GM23338 (cell line): ENCODE data around the gene MRGPRE. TPM values are rescaled to one million over a fixed set of nuclear protein-coding genes. Genes with fewer than 3 reads are reported as not detected.

Source experiments
- ATAC-seq: fragments of 200-7000 bp; cut with Tn5 transposase; 3 replicates; pipeline ENCODE4 v1.9.1; 2020
- DNase-seq: peaks from one replicate; pipeline ENCODE4 v3.0.0-alpha.2; 2015; ENCODE audit warnings: low spot score
- H2AFZ ChIP-seq: fragments of 200-600 bp; sonication (generic); 2 replicates; pipeline ENCODE4 v1.8.0; 2016; ENCODE audit warnings: antibody characterized with exemption, mild to moderate bottlenecking, moderate library complexity
- H3F3A ChIP-seq: fragments of 200-600 bp; sonication (generic); replicated peaks from 2 replicates; pipeline ENCODE4 v1.8.0; 2017; ENCODE audit warnings: antibody characterized with exemption, mixed run types, low read depth
- H3K27ac ChIP-seq: fragments of 200-600 bp; sonication (generic); 2 replicates; pipeline ENCODE4 v1.6.1; 2016; ENCODE audit warnings: low read depth
- H3K27me3 ChIP-seq: fragments of 200-600 bp; sonication (generic); 2 replicates; pipeline ENCODE4 v1.8.0; 2016; ENCODE audit warnings: mild to moderate bottlenecking, mixed run types, moderate library complexity; ENCODE audit not compliant: insufficient read depth
- H3K36me3 ChIP-seq: fragments of 200-600 bp; sonication (generic); 2 replicates; pipeline ENCODE4 v1.8.0; 2016; ENCODE audit warnings: mild to moderate bottlenecking; ENCODE audit not compliant: insufficient read depth
- H3K4me1 ChIP-seq: fragments of 200-600 bp; sonication (generic); 2 replicates; pipeline ENCODE4 v1.8.0; 2016; ENCODE audit warnings: mild to moderate bottlenecking, moderate library complexity; ENCODE audit not compliant: insufficient read depth
- H3K4me2 ChIP-seq: fragments of 200-600 bp; sonication (generic); 2 replicates; pipeline ENCODE4 v1.7.1; 2017; ENCODE audit warnings: mixed run types
- H3K4me3 ChIP-seq: fragments of 200-600 bp; sonication (generic); 2 replicates; pipeline ENCODE4 v1.6.1; 2016; ENCODE audit warnings: mixed run types
- H3K79me2 ChIP-seq: fragments of 200-600 bp; sonication (generic); replicated peaks from 2 replicates; pipeline ENCODE4 v1.8.0; 2017; ENCODE audit warnings: mild to moderate bottlenecking; ENCODE audit not compliant: insufficient read depth
- H3K9me2 ChIP-seq: fragments of 200-600 bp; sonication (generic); 2 replicates; pipeline ENCODE4 v1.8.0; 2017; ENCODE audit not compliant: insufficient read depth
- H4K20me1 ChIP-seq: fragments of 200-600 bp; sonication (generic); replicated peaks from 2 replicates; pipeline ENCODE4 v1.8.0; 2017; ENCODE audit warnings: mild to moderate bottlenecking; ENCODE audit not compliant: insufficient read depth
- H3K27ac Mint-ChIP-seq: 2 replicates; pipeline ENCODE4 v1.8.0; 2020; ENCODE audit warnings: inconsistent platforms, mild to moderate bottlenecking, moderate library complexity, mixed read lengths
- H3K27me3 Mint-ChIP-seq: 3 replicates; pipeline ENCODE4 v1.8.0; 2022; ENCODE audit warnings: low read depth, mild to moderate bottlenecking, moderate library complexity, mixed read lengths, inconsistent platforms; ENCODE audit not compliant: insufficient read depth, poor library complexity
- H3K36me3 Mint-ChIP-seq: 3 replicates; pipeline ENCODE4 v1.8.0; 2021; ENCODE audit warnings: low read depth, mild to moderate bottlenecking, inconsistent platforms, moderate library complexity, mixed read lengths
- H3K4me1 Mint-ChIP-seq: 3 replicates; pipeline ENCODE4 v1.8.0; 2020; ENCODE audit warnings: mild to moderate bottlenecking, inconsistent platforms, mixed read lengths
- H3K4me3 Mint-ChIP-seq: 3 replicates; pipeline ENCODE4 v1.8.0; 2021; ENCODE audit warnings: moderate library complexity, mild to moderate bottlenecking, inconsistent platforms, mixed read lengths
- H3K9me3 Mint-ChIP-seq: 3 replicates; pipeline ENCODE4 v1.8.0; 2020; ENCODE audit warnings: moderate library complexity, mild to moderate bottlenecking, inconsistent platforms, mixed read lengths
- CREB1 ChIP-seq: fragments of 250-450 bp; sonication (Bioruptor Pico); IDR thresholded peaks from 2 replicates; pipeline ENCODE4 v1.5.0; 2020; ENCODE audit warnings: low read depth, mild to moderate bottlenecking, moderate library complexity
- EZH2 ChIP-seq: fragments of 200-600 bp; sonication (generic); IDR thresholded peaks from one replicate; pipeline ENCODE4 v1.8.0; 2017; ENCODE audit warnings: antibody characterized with exemption, mild to moderate bottlenecking, low read depth; ENCODE audit not compliant: unreplicated experiment
- EZH2phosphoT487 ChIP-seq: fragments of 200-600 bp; sonication (generic); IDR thresholded peaks from one replicate; pipeline ENCODE4 v1.8.1; 2018; ENCODE audit warnings: antibody characterized with exemption; ENCODE audit not compliant: unreplicated experiment
- JUNB ChIP-seq: IDR thresholded peaks from one replicate; pipeline ENCODE4 v1.6.1; 2016; ENCODE audit warnings: antibody characterized with exemption; ENCODE audit not compliant: unreplicated experiment
- NANOG ChIP-seq: IDR thresholded peaks from 2 replicates; pipeline ENCODE4 v1.6.1; 2016; ENCODE audit warnings: antibody characterized with exemption, borderline replicate concordance
- POLR2AphosphoS5 ChIP-seq: IDR thresholded peaks from 2 replicates; pipeline ENCODE4 v1.6.1; 2016; ENCODE audit warnings: antibody characterized with exemption, low read depth
- STAT1 ChIP-seq: IDR thresholded peaks from one replicate; pipeline ENCODE4 v1.6.1; 2016; ENCODE audit warnings: antibody characterized with exemption; ENCODE audit not compliant: unreplicated experiment
- ZNF114 ChIP-seq: fragments of 250-450 bp; sonication (Bioruptor Pico); IDR thresholded peaks from 2 replicates; pipeline ENCODE4 v1.5.0; 2020; ENCODE audit warnings: mild to moderate bottlenecking, moderate library complexity
- ZNF331 ChIP-seq: fragments of 250-450 bp; sonication (Bioruptor Pico); IDR thresholded peaks from 2 replicates; pipeline ENCODE4 v1.5.0; 2020; ENCODE audit warnings: low read depth, mild to moderate bottlenecking, moderate library complexity
- polyA plus RNA-seq: library from polyadenylated mRNA; unstranded; fragments of >200 nt; fragmentation: Nextera tagmentation; extraction: Ambion mirVana; gene quantifications from 2 replicates; pipeline ENCODE4 v1.2.1, GENCODE V29; 2016
- total RNA-seq: library from RNA; depleted of rRNA; stranded (reverse); fragments of >200 nt; shearing (Covaris generic); gene quantifications from 2 replicates; pipeline ENCODE4 v1.2.3, GENCODE V29; 2014
- TF ChIP-seq, protein P1 (sequence below), 2 experiments: fragments of 200-600 bp in 1 of 2; sonication (generic) in 1 of 2; conservative IDR thresholded peaks; 2 replicates each; pipeline versions ENCODE4 v1.5.1 to v1.6.1; 2016 to 2017; ENCODE audit warnings: antibody characterized with exemption in 2 of 2, low read depth in 2 of 2, mild to moderate bottlenecking in 2 of 2, moderate library complexity in 1 of 2
- TF ChIP-seq, protein P2 (sequence below): fragments of 250-450 bp; sonication (Bioruptor Pico); IDR thresholded peaks from 2 replicates; pipeline ENCODE4 v1.5.0; 2020; ENCODE audit warnings: mild to moderate bottlenecking, moderate library complexity
- TF ChIP-seq, protein P3 (sequence below): IDR thresholded peaks from 2 replicates; pipeline ENCODE4 v1.6.1; 2016; ENCODE audit warnings: antibody characterized with exemption
- TF ChIP-seq, protein P4 (sequence below): IDR thresholded peaks from one replicate; pipeline ENCODE4 v1.6.1; 2018; ENCODE audit warnings: antibody characterized with exemption; ENCODE audit not compliant: unreplicated experiment

The MRGPRE gene
- total and polyA plus RNA-seq, 2 experiments from 2014 or later, result not detected

DNA sequence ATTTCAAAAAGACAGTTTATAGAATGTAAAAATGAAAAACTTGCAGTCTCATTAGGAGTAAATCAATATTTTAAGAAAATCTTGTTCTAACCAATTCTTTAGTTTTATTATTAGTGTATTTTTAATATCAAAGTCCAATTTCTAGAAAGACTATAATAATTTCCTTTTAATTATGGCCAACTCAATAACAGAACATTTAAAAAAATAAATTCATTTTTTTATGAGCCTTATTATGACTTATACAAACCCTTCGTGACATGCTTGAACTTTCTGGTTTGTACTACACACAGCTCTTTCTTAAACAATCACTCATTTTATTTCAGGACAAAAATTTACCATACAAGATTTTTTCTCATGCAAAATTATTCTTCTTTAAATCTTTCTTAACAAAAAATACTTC is 11.7 kb upstream of the MRGPRE start:
- H3K36me3 Mint-ChIP-seq, result peaks cover 15% of the 10 kb centered on the region
- no peak for ATAC-seq

More for the DNA sequence above, 11.7 kb upstream of the MRGPRE start:
- Mint-ChIP-seq H3K9me3 (peaks cover 44% of the 10 kb centered on the region), H3K4me3 (no peak overlapping the region), H3K27ac (no peak overlapping the region), H3K4me1 (peaks cover 13% of the 10 kb centered on the region; the same call in 2 of the 3 replicates), H3K27me3 (no peaks in the 10 kb centered on the region)
- no peak for DNase-seq
- no peaks in the 10 kb centered on the region for H3K27me3 ChIP-seq
- no peak overlapping the region for H3K4me3 ChIP-seq
- H3F3A ChIP-seq, result no peaks in the 10 kb centered on the region
- H4K20me1 ChIP-seq, result no peaks in the 10 kb centered on the region
- no peak overlapping the region for H2AFZ ChIP-seq
- no peak overlapping the region for H3K27ac ChIP-seq
- no peak overlapping the region for H3K4me2 ChIP-seq
- H3K9me2 ChIP-seq, result 0 out of 2 replicates have a peak, but pooled peaks cover 13% of the 10 kb centered on the region
- H3K4me1 ChIP-seq, result peaks cover 13% of the 10 kb centered on the region; the same call in 1 of the 2 replicates
- H3K36me3 ChIP-seq, result peaks cover 4% of the 10 kb centered on the region; the same call in 1 of the 2 replicates
- no peaks in the 10 kb centered on the region for H3K79me2 ChIP-seq
- no peak for TF ChIP-seq EZH2
- TF ChIP-seq ZNF114 (CRISPR knock-in tag), result no peak
- TF ChIP-seq, protein P1, sequence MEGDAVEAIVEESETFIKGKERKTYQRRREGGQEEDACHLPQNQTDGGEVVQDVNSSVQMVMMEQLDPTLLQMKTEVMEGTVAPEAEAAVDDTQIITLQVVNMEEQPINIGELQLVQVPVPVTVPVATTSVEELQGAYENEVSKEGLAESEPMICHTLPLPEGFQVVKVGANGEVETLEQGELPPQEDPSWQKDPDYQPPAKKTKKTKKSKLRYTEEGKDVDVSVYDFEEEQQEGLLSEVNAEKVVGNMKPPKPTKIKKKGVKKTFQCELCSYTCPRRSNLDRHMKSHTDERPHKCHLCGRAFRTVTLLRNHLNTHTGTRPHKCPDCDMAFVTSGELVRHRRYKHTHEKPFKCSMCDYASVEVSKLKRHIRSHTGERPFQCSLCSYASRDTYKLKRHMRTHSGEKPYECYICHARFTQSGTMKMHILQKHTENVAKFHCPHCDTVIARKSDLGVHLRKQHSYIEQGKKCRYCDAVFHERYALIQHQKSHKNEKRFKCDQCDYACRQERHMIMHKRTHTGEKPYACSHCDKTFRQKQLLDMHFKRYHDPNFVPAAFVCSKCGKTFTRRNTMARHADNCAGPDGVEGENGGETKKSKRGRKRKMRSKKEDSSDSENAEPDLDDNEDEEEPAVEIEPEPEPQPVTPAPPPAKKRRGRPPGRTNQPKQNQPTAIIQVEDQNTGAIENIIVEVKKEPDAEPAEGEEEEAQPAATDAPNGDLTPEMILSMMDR (conservative IDR thresholded peaks at IDR 0.05; ENCODE audit: low read depth in 2 of 2), result no peak
- TF ChIP-seq, protein P2, sequence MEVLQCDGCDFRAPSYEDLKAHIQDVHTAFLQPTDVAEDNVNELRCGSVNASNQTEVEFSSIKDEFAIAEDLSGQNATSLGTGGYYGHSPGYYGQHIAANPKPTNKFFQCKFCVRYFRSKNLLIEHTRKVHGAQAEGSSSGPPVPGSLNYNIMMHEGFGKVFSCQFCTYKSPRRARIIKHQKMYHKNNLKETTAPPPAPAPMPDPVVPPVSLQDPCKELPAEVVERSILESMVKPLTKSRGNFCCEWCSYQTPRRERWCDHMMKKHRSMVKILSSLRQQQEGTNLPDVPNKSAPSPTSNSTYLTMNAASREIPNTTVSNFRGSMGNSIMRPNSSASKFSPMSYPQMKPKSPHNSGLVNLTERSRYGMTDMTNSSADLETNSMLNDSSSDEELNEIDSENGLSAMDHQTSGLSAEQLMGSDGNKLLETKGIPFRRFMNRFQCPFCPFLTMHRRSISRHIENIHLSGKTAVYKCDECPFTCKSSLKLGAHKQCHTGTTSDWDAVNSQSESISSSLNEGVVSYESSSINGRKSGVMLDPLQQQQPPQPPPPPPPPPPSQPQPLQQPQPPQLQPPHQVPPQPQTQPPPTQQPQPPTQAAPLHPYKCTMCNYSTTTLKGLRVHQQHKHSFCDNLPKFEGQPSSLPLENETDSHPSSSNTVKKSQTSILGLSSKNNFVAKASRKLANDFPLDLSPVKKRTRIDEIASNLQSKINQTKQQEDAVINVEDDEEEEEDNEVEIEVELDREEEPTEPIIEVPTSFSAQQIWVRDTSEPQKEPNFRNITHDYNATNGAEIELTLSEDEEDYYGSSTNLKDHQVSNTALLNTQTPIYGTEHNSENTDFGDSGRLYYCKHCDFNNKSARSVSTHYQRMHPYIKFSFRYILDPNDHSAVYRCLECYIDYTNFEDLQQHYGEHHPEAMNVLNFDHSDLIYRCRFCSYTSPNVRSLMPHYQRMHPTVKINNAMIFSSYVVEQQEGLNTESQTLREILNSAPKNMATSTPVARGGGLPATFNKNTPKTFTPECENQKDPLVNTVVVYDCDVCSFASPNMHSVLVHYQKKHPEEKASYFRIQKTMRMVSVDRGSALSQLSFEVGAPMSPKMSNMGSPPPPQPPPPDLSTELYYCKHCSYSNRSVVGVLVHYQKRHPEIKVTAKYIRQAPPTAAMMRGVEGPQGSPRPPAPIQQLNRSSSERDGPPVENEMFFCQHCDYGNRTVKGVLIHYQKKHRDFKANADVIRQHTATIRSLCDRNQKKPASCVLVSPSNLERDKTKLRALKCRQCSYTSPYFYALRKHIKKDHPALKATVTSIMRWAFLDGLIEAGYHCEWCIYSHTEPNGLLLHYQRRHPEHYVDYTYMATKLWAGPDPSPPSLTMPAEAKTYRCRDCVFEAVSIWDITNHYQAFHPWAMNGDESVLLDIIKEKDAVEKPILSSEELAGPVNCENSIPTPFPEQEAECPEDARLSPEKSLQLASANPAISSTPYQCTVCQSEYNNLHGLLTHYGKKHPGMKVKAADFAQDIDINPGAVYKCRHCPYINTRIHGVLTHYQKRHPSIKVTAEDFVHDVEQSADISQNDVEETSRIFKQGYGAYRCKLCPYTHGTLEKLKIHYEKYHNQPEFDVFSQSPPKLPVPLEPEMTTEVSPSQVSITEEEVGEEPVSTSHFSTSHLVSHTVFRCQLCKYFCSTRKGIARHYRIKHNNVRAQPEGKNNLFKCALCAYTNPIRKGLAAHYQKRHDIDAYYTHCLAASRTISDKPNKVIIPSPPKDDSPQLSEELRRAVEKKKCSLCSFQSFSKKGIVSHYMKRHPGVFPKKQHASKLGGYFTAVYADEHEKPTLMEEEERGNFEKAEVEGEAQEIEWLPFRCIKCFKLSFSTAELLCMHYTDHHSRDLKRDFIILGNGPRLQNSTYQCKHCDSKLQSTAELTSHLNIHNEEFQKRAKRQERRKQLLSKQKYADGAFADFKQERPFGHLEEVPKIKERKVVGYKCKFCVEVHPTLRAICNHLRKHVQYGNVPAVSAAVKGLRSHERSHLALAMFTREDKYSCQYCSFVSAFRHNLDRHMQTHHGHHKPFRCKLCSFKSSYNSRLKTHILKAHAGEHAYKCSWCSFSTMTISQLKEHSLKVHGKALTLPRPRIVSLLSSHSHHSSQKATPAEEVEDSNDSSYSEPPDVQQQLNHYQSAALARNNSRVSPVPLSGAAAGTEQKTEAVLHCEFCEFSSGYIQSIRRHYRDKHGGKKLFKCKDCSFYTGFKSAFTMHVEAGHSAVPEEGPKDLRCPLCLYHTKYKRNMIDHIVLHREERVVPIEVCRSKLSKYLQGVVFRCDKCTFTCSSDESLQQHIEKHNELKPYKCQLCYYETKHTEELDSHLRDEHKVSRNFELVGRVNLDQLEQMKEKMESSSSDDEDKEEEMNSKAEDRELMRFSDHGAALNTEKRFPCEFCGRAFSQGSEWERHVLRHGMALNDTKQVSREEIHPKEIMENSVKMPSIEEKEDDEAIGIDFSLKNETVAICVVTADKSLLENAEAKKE (CRISPR knock-in tag), result no peak
- TF ChIP-seq STAT1, result no peak
- no peak for TF ChIP-seq JUNB
- TF ChIP-seq POLR2AphosphoS5, result no peak
- no peak for TF ChIP-seq EZH2phosphoT487
- TF ChIP-seq, protein P3, sequence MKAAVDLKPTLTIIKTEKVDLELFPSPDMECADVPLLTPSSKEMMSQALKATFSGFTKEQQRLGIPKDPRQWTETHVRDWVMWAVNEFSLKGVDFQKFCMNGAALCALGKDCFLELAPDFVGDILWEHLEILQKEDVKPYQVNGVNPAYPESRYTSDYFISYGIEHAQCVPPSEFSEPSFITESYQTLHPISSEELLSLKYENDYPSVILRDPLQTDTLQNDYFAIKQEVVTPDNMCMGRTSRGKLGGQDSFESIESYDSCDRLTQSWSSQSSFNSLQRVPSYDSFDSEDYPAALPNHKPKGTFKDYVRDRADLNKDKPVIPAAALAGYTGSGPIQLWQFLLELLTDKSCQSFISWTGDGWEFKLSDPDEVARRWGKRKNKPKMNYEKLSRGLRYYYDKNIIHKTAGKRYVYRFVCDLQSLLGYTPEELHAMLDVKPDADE, result no peak
- TF ChIP-seq NANOG, result no peak
- TF ChIP-seq CREB1 (CRISPR knock-in tag), result no peak
- TF ChIP-seq ZNF331 (CRISPR knock-in tag), result no peak
- TF ChIP-seq, protein P4, sequence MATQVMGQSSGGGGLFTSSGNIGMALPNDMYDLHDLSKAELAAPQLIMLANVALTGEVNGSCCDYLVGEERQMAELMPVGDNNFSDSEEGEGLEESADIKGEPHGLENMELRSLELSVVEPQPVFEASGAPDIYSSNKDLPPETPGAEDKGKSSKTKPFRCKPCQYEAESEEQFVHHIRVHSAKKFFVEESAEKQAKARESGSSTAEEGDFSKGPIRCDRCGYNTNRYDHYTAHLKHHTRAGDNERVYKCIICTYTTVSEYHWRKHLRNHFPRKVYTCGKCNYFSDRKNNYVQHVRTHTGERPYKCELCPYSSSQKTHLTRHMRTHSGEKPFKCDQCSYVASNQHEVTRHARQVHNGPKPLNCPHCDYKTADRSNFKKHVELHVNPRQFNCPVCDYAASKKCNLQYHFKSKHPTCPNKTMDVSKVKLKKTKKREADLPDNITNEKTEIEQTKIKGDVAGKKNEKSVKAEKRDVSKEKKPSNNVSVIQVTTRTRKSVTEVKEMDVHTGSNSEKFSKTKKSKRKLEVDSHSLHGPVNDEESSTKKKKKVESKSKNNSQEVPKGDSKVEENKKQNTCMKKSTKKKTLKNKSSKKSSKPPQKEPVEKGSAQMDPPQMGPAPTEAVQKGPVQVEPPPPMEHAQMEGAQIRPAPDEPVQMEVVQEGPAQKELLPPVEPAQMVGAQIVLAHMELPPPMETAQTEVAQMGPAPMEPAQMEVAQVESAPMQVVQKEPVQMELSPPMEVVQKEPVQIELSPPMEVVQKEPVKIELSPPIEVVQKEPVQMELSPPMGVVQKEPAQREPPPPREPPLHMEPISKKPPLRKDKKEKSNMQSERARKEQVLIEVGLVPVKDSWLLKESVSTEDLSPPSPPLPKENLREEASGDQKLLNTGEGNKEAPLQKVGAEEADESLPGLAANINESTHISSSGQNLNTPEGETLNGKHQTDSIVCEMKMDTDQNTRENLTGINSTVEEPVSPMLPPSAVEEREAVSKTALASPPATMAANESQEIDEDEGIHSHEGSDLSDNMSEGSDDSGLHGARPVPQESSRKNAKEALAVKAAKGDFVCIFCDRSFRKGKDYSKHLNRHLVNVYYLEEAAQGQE, result no peak
